SK-N-SH (cell line): Measurements from ENCODE around the gene EHMT2. TPM values are rescaled to one million over a fixed set of nuclear protein-coding genes. Genes with fewer than 3 reads are reported as not detected.

Source experiments
- CTCF ChIA-PET: fragments of 300-600, 350-600 bp; formaldehyde crosslinking; extraction: SDS; loops from one replicate; lab custom pipeline; 2021; lab: Yijun Ruan, JAX
- POLR2A ChIA-PET: fragments of 350-600 bp; sonication (Branson Sonifier 250); formaldehyde crosslinking; extraction: SDS; loops from one replicate; lab custom pipeline; 2020; ENCODE audit warnings: antibody characterized with exemption, inconsistent platforms; lab: Yijun Ruan, JAX
- DNase-seq: peaks from one replicate; pipeline ENCODE4 v3.0.0; 2012
- H2AFZ ChIP-seq: fragments of 200-600 bp; sonication (generic); 2 replicates; pipeline ENCODE4 v1.8.1; 2016; ENCODE audit warnings: antibody characterized with exemption, mild to moderate bottlenecking, low read depth
- H3F3A ChIP-seq: fragments of 200-600 bp; sonication (generic); replicated peaks from 2 replicates; pipeline ENCODE3; 2016; ENCODE audit warnings: antibody characterized with exemption, mild to moderate bottlenecking; ENCODE audit not compliant: insufficient read depth
- H3K27ac ChIP-seq, 2 experiments: fragments of 200-500 bp in 1 of 2; fragments of 200-600 bp in 1 of 2; sonication (Bioruptor generic) in 1 of 2; sonication (generic), shearing (Covaris generic) in 1 of 2; 2 replicates each; pipeline versions ENCODE4 v1.5.1 to v1.6.1; 2014 to 2016; ENCODE audit warnings: low read depth in 2 of 2, inconsistent platforms in 1 of 2, low read length in 1 of 2, mild to moderate bottlenecking in 1 of 2, mixed read lengths in 1 of 2
- H3K27me3 ChIP-seq: fragments of 200-600 bp; sonication (generic), shearing (Covaris generic); 2 replicates; pipeline ENCODE4 v1.6.1; 2016; ENCODE audit warnings: mixed run types; ENCODE audit not compliant: insufficient read depth
- H3K36me3 ChIP-seq, 2 experiments: fragments of 200-500 bp in 1 of 2; fragments of 200-600 bp in 1 of 2; sonication (Bioruptor generic) in 1 of 2; sonication (generic) in 1 of 2; replicated peaks in 1 of 2; 2 replicates each; pipeline versions ENCODE3 to v1.5.1; 2014 to 2016; ENCODE audit warnings: low read length in 1 of 2, mild to moderate bottlenecking in 1 of 2; ENCODE audit not compliant: insufficient read depth in 2 of 2, control insufficient read depth in 1 of 2
- H3K4me1 ChIP-seq, 2 experiments: fragments of 200-500 bp in 1 of 2; fragments of 200-600 bp in 1 of 2; sonication (Bioruptor generic) in 1 of 2; sonication (generic), shearing (Covaris generic) in 1 of 2; 2 replicates each; pipeline versions ENCODE4 v1.5.1 to v1.6.1; 2014 to 2016; ENCODE audit warnings: low read depth in 1 of 2, low read length in 1 of 2, mixed run types in 1 of 2; ENCODE audit not compliant: insufficient read depth in 2 of 2, control insufficient read depth in 1 of 2
- H3K4me2 ChIP-seq: fragments of 200-600 bp; sonication (generic), shearing (Covaris generic); 2 replicates; pipeline ENCODE4 v1.6.1; 2017; ENCODE audit warnings: mixed run types
- H3K4me3 ChIP-seq, 2 experiments: fragments of 200-500 bp in 1 of 2; fragments of 200-600 bp in 1 of 2; sonication (Bioruptor generic) in 1 of 2; sonication (generic), shearing (Covaris generic) in 1 of 2; 2 replicates each; pipeline versions ENCODE4 v1.5.1 to v1.8.1; 2014 to 2016; ENCODE audit warnings: low read depth in 2 of 2, inconsistent platforms in 1 of 2, low read length in 1 of 2, mild to moderate bottlenecking in 1 of 2, mixed read lengths in 1 of 2, moderate library complexity in 1 of 2
- H3K79me2 ChIP-seq: fragments of 200-600 bp; sonication (generic); 2 replicates; pipeline ENCODE4 v1.8.1; 2017; ENCODE audit warnings: mild to moderate bottlenecking; ENCODE audit not compliant: insufficient read depth
- H3K9ac ChIP-seq: fragments of 200-600 bp; sonication (generic); 2 replicates; pipeline ENCODE4 v1.6.1; 2017; ENCODE audit warnings: mixed run types
- H3K9me2 ChIP-seq: fragments of 200-600 bp; sonication (generic); 2 replicates; pipeline ENCODE4 v1.6.1; 2017; ENCODE audit warnings: mixed run types
- H3K9me3 ChIP-seq: fragments of 200-600 bp; sonication (generic); 2 replicates; pipeline ENCODE4 v1.6.1; 2017; ENCODE audit warnings: mixed run types, mild to moderate bottlenecking, moderate library complexity
- H4K20me1 ChIP-seq: fragments of 200-600 bp; sonication (generic); 2 replicates; pipeline ENCODE4 v1.6.1; 2017; ENCODE audit warnings: mild to moderate bottlenecking, mixed run types; ENCODE audit not compliant: insufficient read depth
- CTCF ChIP-seq: fragments of 200-600 bp; sonication (generic); IDR thresholded peaks from 2 replicates; pipeline ENCODE4 v1.6.1; 2017; ENCODE audit warnings: antibody characterized with exemption, mild to moderate bottlenecking, moderate library complexity
- ELF1 ChIP-seq: IDR thresholded peaks from 2 replicates; pipeline ENCODE4 v1.4.0; 2012
- EZH2phosphoT487 ChIP-seq: fragments of 200-600 bp; sonication (generic); IDR thresholded peaks from 2 replicates; pipeline ENCODE4 v1.6.1; 2017; ENCODE audit warnings: low read depth, mixed run types, mild to moderate bottlenecking, antibody characterized with exemption, moderate library complexity, borderline replicate concordance
- FOSL2 ChIP-seq: IDR thresholded peaks from 2 replicates; pipeline ENCODE4 v1.4.0; 2012; ENCODE audit warnings: low read depth, mild to moderate bottlenecking, moderate library complexity, borderline replicate concordance
- GATA2 ChIP-seq: sonication (generic); formaldehyde crosslinking; IDR thresholded peaks from 2 replicates; pipeline ENCODE4 v1.5.0; 2020; ENCODE audit warnings: mild to moderate bottlenecking, missing genetic modification reagents
- JUND ChIP-seq: IDR thresholded peaks from 2 replicates; pipeline ENCODE4 v1.4.0; 2012
- MXI1 ChIP-seq: IDR thresholded peaks from 2 replicates; pipeline ENCODE4 v1.6.1; 2012; ENCODE audit warnings: mild to moderate bottlenecking, low read depth, low read length, improper control_type of control experiment
- NFIC ChIP-seq: IDR thresholded peaks from 2 replicates; pipeline ENCODE4 v1.4.0; 2012; ENCODE audit warnings: borderline replicate concordance
- NRF1 ChIP-seq: IDR thresholded peaks from 2 replicates; pipeline ENCODE4 v1.6.1; 2012; ENCODE audit warnings: low read depth, mild to moderate bottlenecking, low read length
- REST ChIP-seq: IDR thresholded peaks from 2 replicates; pipeline ENCODE4 v1.6.1; 2012; ENCODE audit warnings: mild to moderate bottlenecking, low read depth, low read length, moderate library complexity
- RFX5 ChIP-seq: IDR thresholded peaks from 2 replicates; pipeline ENCODE4 v1.6.1; 2012; ENCODE audit warnings: mild to moderate bottlenecking, improper control_type of control experiment, low read length
- RXRA ChIP-seq: IDR thresholded peaks from 2 replicates; pipeline ENCODE4 v1.4.0; 2012; ENCODE audit warnings: low read depth, mild to moderate bottlenecking, borderline replicate concordance
- SMC3 ChIP-seq: IDR thresholded peaks from 2 replicates; pipeline ENCODE4 v1.6.1; 2012; ENCODE audit warnings: low read depth, low read length, improper control_type of control experiment
- USF1 ChIP-seq: IDR thresholded peaks from 2 replicates; pipeline ENCODE4 v1.4.0; 2012; ENCODE audit warnings: low read depth, borderline replicate concordance
- USF2 ChIP-seq: fragments of 150-350 bp; IDR thresholded peaks from 2 replicates; pipeline ENCODE4 v1.6.1; 2017; ENCODE audit warnings: antibody characterized with exemption, low read length, low read depth, borderline replicate concordance
- WGBS: methylation state at CpG from one replicate; pipeline ENCODE4 v1.1.6; 2017; ENCODE audit warnings: low lambda C conversion rate; 5-methylcytosine and 5-hydroxymethylcytosine counted together
- polyA plus RNA-seq, 3 experiments: library from polyadenylated mRNA; depleted of rRNA; stranded (reverse); fragments of >200 nt; gene quantifications; 2 replicates each; pipeline ENCODE4 v1.2.3, GENCODE V29; 2012

The EHMT2 gene
- polyA plus RNA-seq, 1 of the 3 experiments (the other 2 are of a cell fraction), result 72.0 TPM

GRCh38 chr6:31881136-31881859, 16.2 kb downstream of the EHMT2 start (continued):
- TF ChIP-seq REST (no peak), SMC3 (no peak), RXRA (no peak), GATA2 (CRISPR knock-in tag) (no peak)
- TF ChIP-seq, all 33 proteins: peak for 0

GRCh38 chr6:31880616-31881015, 16.9 kb downstream of the EHMT2 start:
- Histone ChIP-seq H3K4me3 (no peak overlapping the region), H3K4me2 (no peak overlapping the region), H3K9ac (no peak overlapping the region), H3K9me3 (no peaks in the 10 kb centered on the region), H3K27ac (no peak overlapping the region), H3K27me3 (no peaks in the 10 kb centered on the region), H3K79me2 (no peaks in the 10 kb centered on the region), H3K4me1 (no peaks in the 10 kb centered on the region), H2AFZ (no peak overlapping the region), H4K20me1 (no peaks in the 10 kb centered on the region), H3K9me2 (no peaks in the 10 kb centered on the region), H3F3A (peaks cover 5% of the 10 kb centered on the region), H3K36me3 (peaks cover 7 to 46% of the 10 kb centered on the region in 2 experiments)
- no peak for DNase-seq
- 92% methylated on average over 10 of the region's 10 CpGs for WGBS
- ChIA-PET POLR2A (no interaction called here), CTCF (interaction anchor here (1.1 to 1.6 kb wide), 2 partner anchors 9 to 17 kb away, joined by 5 to 7 read pairs; no protein-coding TSS in a partner anchor)
- TF ChIP-seq RXRA (no peak), NFIC (no peak), MXI1 (no peak), USF2 (no peak), JUND (no peak), EZH2phosphoT487 (no peak), ELF1 (no peak), CTCF (no peak), NRF1 (no peak), USF1 (no peak), FOSL2 (no peak), RFX5 (no peak)
